ELR (cell line): ENCODE measurements around the gene IL17REL.

Experiments
- DNase-seq: peaks from one replicate; pipeline ENCODE4 v3.0.0-alpha.2; 2015; ENCODE audit warnings: low read depth

Gene IL17REL

DNA sequence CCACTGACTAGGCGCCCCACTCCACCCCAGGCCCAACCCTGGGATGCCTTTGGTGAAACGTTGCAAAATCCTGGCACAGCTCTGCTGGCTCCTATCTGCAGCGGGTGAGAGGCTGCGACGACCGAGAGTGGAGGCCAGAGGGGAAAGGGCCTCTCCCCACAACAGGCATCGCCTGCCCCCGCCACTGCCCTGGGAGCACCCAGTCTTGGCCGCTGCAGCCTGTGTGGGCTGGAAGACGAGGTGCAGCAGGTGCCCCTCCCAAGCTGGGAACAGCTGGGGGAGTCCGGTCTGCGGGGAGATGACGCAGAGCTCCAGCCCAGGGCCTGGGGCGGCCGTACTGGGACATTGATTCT lies 56.2 kb downstream of the IL17REL start:
- DNase-seq: no peak

DNA sequence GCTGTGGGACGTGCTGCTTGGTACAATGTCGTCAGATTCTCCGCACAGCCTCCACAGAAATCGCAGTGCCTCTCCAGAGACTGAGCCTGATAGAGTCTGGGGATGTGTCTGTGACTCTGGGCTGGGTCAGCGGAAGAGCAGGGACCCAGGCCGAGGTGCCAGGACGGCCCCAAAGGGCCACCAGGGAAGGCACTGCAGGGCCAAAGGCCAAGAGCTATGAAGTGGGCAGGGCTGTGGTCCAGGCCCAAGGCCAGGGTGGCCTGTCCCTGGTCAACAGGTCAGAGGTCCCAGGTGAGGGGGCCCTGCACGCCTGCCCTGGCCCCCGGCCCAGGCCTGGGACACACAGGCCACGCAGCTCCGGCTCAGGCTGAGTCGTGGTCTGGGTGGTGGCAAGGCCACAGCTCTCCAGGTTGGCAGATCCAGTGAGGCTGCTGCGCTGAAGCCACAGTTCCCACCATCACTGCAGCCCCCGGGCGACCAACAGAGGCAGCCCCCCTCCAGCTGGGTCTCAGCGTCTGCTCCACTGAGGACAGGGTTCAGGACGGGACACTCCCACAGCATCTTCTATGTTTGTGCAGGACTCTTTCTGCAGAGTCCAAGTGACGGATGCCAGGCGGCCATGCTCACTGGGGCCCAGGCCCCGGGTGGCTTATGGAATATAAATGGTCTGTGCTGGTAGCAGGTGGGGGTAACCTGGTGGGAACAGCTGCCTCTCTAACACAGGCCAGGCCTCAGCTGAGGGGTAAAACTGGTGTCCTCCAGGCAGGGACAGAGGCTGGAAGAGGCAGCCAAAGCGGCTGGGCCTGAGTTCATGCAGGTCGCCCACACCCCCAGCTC lies 56.8 kb downstream of the IL17REL start:
- no peak for DNase-seq

DNA sequence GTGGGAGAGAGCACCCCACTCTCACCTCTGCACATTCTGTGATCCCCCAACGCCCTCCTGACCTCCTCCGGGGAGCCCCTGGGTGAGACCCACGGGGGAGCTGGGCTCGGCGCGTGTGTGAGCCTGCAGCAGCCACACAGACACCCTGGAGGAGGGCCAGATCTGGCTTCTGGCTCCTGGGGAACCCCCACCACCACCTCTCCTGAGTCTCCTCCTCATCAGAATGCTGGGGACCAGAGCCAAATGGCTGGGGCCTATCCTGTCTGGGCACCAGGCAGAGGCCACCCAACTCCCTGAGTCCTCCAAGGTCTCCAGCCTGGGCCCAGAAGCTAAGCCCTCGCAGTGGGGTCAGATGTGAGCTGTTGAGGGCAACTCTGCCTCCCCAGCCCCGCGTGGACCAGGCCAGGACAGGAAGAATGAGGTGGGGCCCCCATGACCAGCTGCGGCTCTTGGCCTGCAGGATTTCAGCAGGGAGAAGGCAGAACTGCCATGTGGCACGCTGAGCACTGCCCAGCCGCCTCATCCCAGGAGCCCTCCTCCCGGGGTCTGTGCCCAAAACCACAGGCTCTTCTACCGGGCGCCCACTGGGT lies 57.5 kb downstream of the IL17REL start:
- DNase-seq: no peak

DNA sequence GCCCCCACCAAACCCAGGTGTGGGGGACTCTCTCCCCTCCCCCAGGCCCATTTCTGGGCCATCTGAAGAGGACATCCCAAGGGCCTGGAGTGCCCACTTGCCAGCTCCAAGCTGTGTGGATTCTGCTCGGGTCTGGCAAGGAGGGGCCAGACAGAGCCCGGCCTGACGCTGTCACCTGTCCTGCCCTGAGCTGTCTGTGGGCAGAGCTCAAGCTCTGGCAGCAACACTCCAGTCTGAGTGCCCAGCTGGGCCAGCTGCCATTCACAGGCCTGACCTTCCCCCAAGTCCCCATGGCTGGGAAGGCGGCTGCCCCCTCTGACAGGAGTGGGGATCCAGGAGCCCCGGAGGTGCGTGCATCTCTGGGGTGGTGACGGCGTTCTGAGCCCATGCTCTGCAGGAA lies 58.2 kb downstream of the IL17REL start:
- no peak for DNase-seq

DNA sequence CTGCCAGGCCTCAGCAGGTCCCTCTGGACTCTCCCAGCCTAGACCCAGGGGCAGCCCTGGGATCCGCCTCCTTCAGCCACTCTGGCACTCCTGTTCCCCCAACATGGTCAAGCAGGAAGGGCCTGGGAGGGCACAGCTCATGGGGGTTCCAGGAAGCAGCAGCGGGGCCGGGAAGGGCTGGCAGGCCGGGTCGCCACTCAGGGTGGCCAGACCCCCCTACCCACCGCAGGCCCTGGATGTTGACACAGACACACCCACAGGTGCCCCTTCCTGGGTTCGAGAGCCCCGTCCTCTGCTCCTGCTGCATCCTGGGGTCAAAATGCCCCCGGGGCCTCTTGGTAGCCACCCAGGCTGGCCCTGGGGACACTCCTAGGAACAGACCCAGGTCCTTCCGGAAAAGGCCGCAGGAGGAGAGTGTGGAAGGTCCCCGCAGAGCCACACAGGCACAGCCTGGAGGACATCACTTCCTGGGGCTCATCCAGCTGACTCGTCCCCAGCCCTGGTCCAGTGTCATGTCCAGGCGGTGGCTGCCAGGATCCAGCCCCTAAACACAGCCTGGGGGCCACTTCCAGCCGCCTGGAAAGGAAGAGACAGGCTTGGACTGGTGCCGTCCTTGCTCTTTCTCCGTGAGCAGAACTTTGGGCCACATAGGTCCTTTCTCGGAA lies 58.8 kb downstream of the IL17REL start:
- no peak for DNase-seq

DNA sequence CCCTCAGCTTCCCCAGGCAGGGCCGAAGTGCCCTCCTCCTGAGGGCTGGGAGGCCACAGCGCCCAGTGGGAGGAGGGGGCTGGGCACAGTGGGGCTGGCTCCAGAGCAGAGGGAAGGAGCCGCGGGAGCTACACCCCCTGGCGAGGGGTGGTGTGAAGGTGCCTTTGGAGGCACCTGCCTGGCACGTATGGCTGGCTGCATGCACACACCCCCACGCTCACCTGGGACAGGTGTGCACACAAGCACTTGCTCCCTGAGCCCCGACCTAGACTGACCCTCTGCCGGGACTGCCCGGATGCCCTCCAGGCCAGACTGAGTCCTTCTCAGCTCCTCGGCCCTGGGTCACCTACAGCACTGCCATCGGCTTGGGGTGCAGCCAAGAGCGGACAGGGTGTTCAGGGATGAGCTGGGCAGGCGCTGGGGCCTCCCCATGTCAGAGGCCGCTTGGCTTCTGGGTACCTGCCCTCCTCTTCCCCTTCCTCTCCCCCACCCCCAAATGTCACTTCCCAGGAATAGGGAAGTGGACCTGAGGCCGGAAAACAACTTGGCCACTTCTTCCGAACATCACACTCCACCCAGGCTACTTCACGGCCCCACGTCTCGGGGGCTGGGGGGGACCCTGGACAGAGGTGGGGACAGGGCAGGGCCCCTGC lies 59.4 kb downstream of the IL17REL start:
- no peak for DNase-seq

DNA sequence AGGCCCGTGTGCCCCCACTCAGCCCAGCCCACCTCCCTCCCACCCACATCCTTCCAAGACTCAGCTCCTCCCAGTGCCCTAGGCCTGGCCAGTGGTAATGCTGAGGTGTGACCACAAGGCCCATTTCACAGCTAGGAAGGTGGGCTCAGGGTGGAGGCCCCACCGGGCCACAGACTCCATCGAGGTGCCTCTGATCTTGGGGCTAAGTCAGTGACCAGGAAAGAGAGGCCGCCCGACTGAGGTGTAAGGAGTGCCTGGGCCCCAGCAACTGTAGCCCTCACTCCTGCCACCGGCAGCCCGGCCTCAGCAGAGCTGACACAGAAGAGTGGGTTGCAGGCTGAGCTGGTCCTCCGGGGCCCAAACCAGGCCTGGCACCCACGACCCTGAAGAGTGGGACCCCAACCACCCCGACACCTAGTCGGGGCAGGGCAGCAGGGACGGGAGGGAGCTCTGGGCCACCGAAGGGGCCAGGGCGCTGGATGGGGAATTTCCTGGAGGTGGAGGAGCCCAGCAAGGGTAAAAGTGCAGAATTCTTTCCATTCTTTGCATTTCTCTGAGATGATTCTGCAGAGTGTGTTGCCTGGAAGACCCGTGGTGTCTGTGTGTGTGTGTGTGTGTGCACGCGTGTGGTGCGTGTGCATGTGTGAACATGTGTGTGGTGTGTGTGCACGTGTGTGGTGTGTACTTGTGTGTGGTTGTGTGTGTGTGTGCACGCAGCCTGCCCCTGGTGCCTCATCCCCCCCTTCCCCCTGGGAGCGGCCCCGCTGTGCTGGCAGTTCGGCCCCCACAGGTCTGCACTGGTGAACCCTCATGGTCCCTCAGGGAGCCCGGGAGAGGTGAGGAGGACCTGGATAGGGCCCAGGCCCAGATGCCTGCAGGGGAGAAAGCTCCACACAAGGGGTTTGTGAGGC lies 60.3 kb downstream of the IL17REL start:
- peak; percentile 83 for DNase-seq

DNA sequence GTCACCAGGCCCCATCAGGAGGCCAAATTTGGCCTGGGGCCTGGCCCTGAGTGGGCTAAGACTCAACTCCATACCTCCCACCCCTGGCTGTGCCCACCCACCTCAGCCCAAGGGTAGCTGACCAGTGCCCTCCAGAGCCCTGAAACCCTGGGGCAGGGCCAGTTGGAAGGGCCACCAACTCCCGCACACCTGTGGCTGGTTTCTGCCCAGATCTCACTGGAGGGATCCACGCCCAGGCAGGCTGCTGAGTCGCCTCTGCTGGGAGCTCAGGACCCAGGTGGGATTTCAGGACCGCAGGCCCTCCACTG lies 60.9 kb downstream of the IL17REL start:
- DNase-seq: no peak

DNA sequence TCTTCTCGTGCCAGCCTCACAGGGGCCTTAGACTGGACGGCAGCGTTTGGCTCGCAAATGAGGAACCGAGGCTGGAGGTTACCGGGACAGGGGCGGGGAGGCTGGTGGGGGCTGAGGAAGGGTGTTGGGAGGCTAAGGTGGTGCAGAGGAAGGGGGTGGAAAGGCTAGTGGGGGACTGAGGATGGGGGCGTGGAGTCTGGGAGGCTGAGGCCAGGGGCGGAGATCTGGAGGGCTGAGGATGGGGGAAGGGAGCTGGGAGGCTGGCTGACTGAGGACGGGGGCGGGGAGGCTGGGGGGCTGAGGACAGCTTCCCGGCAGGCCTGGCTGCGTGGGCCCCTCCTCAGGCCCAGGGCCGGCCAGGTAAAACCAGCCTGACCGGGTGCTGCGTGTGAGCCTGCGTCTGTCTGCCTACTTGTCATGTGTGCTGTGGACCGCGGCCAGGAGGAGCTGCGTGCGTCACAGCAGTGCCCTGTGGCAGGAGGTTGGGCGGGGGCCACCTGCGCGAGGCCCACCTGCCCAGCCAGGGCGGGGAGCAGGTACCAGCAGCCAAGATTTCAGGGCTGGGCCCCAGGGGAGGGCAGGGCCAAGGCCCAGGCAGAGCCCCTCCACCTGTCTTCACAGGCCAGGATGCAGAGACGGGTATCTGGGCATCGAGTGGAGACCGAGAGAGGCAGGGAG lies 61.4 kb downstream of the IL17REL start:
- no peak for DNase-seq

DNA sequence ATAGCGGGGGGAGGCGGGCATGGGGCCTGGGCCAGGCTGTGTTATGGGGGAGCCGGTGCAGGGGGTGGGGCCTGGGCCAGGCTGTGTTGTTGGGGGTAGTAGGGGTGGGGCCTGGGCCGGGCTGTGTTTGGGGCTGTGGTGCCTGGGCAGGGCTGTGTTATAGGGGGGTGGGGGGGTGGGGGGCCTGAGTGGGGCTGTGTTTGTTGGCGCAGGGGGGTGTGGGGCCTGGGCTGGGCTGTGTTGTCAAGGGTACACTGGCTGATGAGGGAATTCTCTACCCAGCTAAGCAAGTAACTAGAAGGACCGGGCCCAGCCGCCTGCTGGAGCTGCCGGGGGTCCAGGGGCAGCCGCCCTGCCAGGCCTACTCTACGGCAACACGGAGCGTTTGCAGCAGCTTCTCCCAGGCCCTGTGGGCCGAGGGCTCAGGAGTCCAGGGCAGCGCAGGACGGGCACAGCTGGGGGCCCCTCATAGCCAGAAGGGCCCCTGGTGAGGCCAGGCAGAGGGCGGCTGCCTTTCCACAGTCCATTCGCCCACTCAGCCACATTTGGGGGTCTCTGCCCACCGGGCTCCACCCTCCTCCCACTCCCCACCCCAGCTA lies 62.1 kb downstream of the IL17REL start:
- DNase-seq: no peak

DNA sequence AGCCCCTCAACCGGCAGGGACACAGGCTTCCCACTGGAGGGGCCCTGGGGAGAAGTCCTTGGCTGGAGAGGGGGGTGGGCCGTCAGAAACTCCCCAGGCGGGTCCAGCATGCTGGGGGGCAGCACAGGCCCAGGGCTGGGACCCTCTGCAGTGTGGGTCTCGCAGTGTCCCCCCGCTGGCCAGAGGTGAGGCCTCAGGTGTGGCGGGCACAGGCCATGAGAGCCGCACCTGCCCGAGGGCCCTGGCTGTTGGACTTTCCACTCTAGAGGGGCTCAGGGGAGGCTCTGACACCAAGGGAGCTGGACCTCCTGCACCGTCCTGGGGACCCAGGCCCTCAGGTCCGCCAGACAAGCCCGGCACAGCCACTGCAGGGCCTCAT lies 62.7 kb downstream of the IL17REL start:
- no peak for DNase-seq

DNA sequence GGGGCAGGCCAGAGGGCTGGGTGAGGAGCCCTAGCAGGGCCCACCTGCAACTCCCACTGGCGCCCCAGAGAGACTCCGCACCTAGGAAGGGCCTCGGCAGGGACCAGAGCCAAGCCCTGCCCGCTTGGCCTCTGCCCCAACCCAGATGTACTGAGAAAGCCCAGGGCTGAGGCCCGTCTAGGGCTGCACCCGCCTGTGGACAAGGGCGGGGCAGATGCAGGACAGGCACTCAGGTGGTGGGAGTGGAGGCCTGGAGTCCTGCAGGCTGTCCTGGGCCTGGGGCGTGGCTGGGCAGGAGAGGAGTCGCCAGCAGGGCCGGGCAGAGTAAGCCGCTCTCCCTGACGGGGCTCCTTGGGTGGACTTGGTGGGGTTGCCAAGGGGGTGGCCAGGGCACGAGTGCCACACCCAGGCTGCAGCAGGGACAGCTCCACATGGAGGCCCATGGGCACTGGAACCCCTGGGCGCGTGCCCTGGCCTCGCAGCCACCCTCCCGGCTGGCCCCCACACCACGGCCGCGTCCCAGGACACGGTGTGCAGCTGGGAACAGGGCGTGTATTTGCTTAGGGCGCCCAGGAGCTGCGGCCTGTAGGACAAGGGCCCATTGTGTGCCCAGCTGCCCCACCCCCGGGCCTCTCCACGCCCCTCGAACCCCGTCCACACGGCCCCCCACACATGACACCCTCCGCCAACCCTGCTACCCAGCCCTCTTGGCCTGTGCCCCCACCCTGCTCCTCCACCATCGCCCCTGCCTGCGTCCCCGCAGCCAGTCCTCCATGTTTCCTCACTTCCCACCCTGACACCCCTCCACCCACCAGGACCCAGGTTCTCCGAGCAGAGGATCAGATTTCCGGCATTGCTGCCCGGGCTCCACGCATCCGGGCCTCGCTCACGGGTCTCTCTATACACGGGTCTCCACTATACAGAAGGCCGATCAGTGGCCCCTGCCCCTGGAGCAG lies 63.3 kb downstream of the IL17REL start:
- no peak for DNase-seq

DNA sequence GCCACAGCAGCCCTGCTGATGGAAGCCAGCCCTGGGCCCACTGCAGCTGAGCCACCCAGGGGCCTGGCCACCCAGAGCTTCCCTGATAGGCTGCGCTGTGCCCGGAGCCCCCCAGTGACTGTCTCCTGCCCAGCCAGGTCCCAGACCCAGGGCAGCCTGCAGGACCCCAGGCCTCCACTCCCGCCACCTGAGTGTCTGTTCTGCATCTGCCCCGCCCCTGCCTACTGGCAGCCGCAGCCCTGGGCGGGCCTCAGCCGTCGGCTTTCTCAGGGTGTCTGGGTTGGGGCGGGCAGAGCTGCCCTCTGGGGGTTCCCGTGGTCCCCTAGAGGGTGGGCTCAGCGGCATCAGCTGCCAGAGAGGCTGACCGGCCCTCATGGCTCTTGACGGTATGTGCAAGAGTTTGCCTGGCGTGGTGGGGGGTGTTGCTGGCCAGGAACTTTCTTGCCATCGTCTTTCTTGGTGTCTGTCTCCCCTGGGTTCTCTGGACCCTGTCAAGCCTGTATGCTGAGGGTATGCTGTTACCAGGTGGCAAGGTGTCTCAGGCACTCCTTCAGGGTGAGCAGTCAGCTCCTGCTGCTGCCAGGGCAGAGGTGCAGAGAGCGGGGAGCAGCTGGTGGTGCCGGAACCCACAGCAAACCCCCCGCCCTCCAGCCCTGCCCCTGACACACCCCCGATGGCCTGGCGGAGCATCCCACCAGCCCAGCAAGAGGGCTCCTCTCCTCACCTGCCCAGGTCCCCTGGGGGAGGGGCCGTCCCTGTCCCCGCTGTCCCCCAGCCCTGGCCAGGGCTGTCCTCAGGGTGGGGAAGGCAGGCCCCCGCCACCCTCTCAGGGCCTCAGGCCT lies 64.2 kb downstream of the IL17REL start:
- no peak for DNase-seq

DNA sequence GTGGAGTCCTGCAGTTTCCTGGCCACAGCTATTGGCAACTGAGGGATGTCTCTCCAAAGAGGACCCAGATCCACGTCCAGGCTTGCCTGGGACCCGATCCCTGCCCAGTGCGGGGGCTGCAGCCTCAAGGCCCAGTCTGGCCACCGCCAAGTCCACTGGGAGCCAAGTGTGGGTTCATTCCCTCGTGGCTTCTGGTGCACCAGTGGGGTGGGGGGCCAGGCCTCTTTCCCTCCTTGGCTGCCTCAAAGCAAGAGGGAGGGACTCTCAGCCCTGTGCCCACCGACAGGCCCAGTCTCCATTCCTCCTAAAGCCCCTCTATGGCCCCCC lies 65.3 kb downstream of the IL17REL start:
- no peak for DNase-seq

DNA sequence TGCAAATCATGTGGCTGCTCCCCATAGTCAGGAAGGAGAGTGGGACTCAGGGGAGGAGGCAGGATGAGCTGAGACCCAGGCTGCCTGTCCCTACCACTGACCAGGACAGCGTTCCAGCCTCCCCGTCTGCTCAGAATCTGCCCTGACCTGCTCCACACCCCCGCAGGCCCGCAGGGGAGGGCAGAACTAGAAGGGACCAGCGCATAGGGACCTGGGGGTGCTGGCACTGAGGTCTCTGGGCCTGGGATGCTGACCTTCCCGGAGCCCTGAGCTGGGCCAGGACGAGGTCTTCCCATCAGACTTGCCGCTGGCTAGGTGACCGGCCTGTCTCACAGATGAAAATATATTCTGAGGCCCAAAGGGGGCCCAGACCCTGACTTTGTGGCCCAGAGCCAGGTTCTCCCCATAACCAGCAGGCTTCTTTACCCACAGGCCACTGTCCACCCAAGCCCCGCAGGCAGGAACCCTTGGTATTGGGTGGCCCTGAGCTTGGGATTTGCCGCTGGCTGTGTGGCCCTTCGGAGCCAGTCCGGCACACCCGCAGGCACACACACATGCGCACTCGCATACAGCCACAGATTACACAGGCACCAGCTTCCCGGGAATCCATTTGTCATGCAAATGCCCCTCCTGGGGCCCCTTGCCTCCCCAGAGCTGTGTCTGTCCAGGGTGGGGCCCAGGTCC lies 65.8 kb downstream of the IL17REL start:
- no peak for DNase-seq

DNA sequence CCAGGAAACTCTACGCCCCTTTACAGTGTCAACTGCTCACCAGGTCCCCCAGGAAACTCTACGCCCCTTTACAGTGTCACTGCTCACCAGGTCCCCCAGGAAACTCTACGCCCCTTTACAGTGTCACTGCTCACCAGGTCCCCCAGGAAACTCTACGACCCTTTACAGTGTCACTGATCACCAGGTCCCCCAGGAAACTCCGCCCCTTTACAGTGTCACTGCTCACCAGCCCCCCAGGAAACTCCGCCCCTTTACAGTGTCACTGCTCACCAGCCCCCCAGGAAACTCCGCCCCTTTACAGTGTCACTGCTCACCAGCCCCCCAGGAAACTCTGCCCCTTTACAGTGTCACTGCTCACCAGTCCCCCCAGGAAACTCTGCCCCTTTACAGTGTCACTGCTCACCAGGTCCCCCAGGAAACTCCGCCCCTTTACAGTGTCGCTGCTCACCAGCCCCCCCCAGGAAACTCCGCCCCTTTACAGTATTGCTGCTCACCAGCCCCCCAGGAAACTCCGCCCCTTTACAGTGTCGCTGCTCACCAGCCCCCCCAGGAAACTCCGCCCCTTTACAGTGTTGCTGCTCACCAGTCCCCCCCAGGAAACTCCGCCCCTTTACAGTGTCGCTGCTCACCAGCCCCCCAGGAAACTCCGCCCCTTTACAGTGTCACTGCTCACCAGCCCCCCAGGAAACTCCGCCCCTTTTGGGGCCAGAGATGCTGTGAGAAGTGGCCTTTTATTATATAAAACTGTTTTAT lies 67.3 kb downstream of the IL17REL start:
- DNase-seq: peak; percentile 38
